ENCODE results near the gene ZNF219.

Gene ZNF219

GRCh38 chr14:21103411-21103709 lies 4.9 kb upstream of the ZNF219 start:
- no peak for DNase-seq (ENCODE audit: low read depth)
- H3K4me3 ChIP-seq (ENCODE audit: low read depth, low read length), result peak overlapping the region; percentile 71

GRCh38 chr14:21102521-21103410 lies 4.3 kb upstream of the ZNF219 start:
- DNase-seq (ENCODE audit: low read depth), result no peak

GRCh38 chr14:21101802-21102413 lies 3.5 kb upstream of the ZNF219 start:
- no peak for DNase-seq (ENCODE audit: low read depth)
- no peak overlapping the region for H3K4me3 ChIP-seq (ENCODE audit: low read depth, low read length)

More at GRCh38 chr14:21102521-21103410, 4.3 kb upstream of the ZNF219 start:
- peak overlapping the region; percentile 71 for H3K4me3 ChIP-seq (ENCODE audit: low read depth, low read length)

- no peak for DNase-seq (ENCODE audit: low read depth)
- no peak within 1 kb of the TSS for H3K4me3 ChIP-seq (ENCODE audit: low read depth, low read length)
Measured at GRCh38 chr14:21100931-21101330, 2.5 kb upstream of the ZNF219 start, which contains the start of gene TMEM253. TSS of gene TMEM253 (plus strand) at chr14:21101066. CDS start at chr14:21101344, 278 bp downstream.

GRCh38 chr14:21099596-21099985 lies 1.1 kb upstream of the ZNF219 start:
- DNase-seq (ENCODE audit: low read depth), result no peak
- H3K4me3 ChIP-seq (ENCODE audit: low read depth, low read length), result no peak overlapping the region

GRCh38 chr14:21098892-21099595 lies 589 bp upstream of the ZNF219 start:
- H3K4me3 ChIP-seq (ENCODE audit: low read depth, low read length), result peak overlapping the region; percentile 65
- DNase-seq (ENCODE audit: low read depth), result no peak

GRCh38 chr14:21097636-21098075 lies 799 bp downstream of the ZNF219 start:
- no peak for DNase-seq (ENCODE audit: low read depth)
- peak overlapping the region; percentile 13 for H3K4me3 ChIP-seq (ENCODE audit: low read depth, low read length)

GRCh38 chr14:21096978-21097635 lies 1.3 kb downstream of the ZNF219 start:
- H3K4me3 ChIP-seq (ENCODE audit: low read depth, low read length), result peak overlapping the region; percentile 13
- no peak for DNase-seq (ENCODE audit: low read depth)

- no peak overlapping the region for H3K4me3 ChIP-seq (ENCODE audit: low read depth, low read length)
- DNase-seq (ENCODE audit: low read depth), result no peak
Measured at GRCh38 chr14:21096438-21096837, 2.0 kb downstream of the ZNF219 start.

GRCh38 chr14:21095430-21096205 lies 2.8 kb downstream of the ZNF219 start:
- DNase-seq (ENCODE audit: low read depth), result peak; percentile 19
- no peak overlapping the region for H3K4me3 ChIP-seq (ENCODE audit: low read depth, low read length)

GRCh38 chr14:21093769-21094681 lies 4.4 kb downstream of the ZNF219 start:
- no peak overlapping the region for H3K4me3 ChIP-seq (ENCODE audit: low read depth, low read length)

GRCh38 chr14:21093018-21093417 lies 5.4 kb downstream of the ZNF219 start:
- H3K4me3 ChIP-seq (ENCODE audit: low read depth, low read length), result no peak overlapping the region
- DNase-seq (ENCODE audit: low read depth), result no peak

More at GRCh38 chr14:21093769-21094681, 4.4 kb downstream of the ZNF219 start:
- DNase-seq (ENCODE audit: low read depth), result no peak

GRCh38 chr14:21092273-21093011 lies 6.0 kb downstream of the ZNF219 start:
- DNase-seq (ENCODE audit: low read depth), result no peak
- no peak overlapping the region for H3K4me3 ChIP-seq (ENCODE audit: low read depth, low read length)

- DNase-seq (ENCODE audit: low read depth), result no peak
- no peak overlapping the region for H3K4me3 ChIP-seq (ENCODE audit: low read depth, low read length)
Measured at GRCh38 chr14:21091821-21092272, 6.6 kb downstream of the ZNF219 start.

GRCh38 chr14:21090940-21091663 lies 7.4 kb downstream of the ZNF219 start:
- H3K4me3 ChIP-seq (ENCODE audit: low read depth, low read length), result no peak overlapping the region
- no peak for DNase-seq (ENCODE audit: low read depth)

GRCh38 chr14:21090194-21090939 lies 8.1 kb downstream of the ZNF219 start:
- DNase-seq (ENCODE audit: low read depth), result no peak
- no peak overlapping the region for H3K4me3 ChIP-seq (ENCODE audit: low read depth, low read length)

Data from skeletal muscle cell (primary cell).